ENCODE measurements around the gene CSH1.
"Not testable (repeated sequence)": the region's sequence is repeated elsewhere in the genome, so short reads cannot be mapped to it uniquely, and the experiment has no call there.

GRCh38 chr17:63866625-63867024, 29.7 kb downstream of the CSH1 start:
- peak; percentile 2 to 29 for TF ChIP-seq CTCF (conservative IDR thresholded peaks at IDR 0.05 in 1 of 2, IDR thresholded peaks at IDR 0.05 in 1 of 2; ENCODE audit: low read depth in 1 of 2, low read length in 2 of 2)
- TF ChIP-seq EZH2 (IDR thresholded peaks at IDR 0.05; ENCODE audit: low read length, missing control alignments), result not testable (repeated sequence)
